HUES48 (cell line): ENCODE results near the gene ZNF853.

Experiments used
- H3K27ac ChIP-seq: one replicate; pipeline ENCODE4 v1.7.0; 2013; ENCODE audit warnings: low read depth, low read length, inconsistent platforms
- H3K27me3 ChIP-seq: 2 replicates; pipeline ENCODE4 v1.6.1; 2013; ENCODE audit warnings: mild to moderate bottlenecking, low read length; ENCODE audit not compliant: control insufficient read depth, insufficient read depth
- H3K36me3 ChIP-seq: 2 replicates; pipeline ENCODE4 v1.6.1; 2013; ENCODE audit warnings: low read length; ENCODE audit not compliant: control insufficient read depth, insufficient read depth
- H3K4me1 ChIP-seq: 2 replicates; pipeline ENCODE4 v1.6.1; 2013; ENCODE audit warnings: mild to moderate bottlenecking, low read length; ENCODE audit not compliant: control insufficient read depth, insufficient read depth
- H3K4me3 ChIP-seq: 2 replicates; pipeline ENCODE4 v1.5.1; 2013; ENCODE audit warnings: mild to moderate bottlenecking, low read depth, low read length
- H3K9ac ChIP-seq: 2 replicates; pipeline ENCODE4 v1.6.1; 2013; ENCODE audit warnings: mild to moderate bottlenecking, low read depth, low read length, moderate library complexity
- H3K9me3 ChIP-seq: 2 replicates; pipeline ENCODE4 v1.6.1; 2013; ENCODE audit warnings: low read length; ENCODE audit not compliant: control insufficient read depth, insufficient read depth

Gene ZNF853

DNA sequence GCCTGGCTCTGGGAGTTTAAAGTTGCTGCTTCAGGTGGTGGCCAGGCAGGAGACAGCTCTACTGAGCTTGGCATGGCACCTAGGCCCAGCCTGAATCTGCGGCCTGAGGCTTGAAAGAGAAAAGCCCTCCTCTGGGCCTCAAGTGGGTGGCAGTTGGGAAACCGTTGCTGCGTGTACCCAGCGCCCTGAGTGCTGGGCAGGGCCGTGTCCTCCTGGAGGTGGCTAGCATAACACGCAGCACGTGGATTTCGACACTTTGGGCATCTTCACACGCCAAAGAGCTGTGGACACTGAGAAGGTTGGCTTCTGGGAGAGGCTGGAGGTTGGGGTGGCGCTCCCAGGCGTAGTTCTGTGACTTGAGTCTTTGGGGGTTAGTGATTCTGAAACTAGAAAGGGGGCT is 24.2 kb downstream of the ZNF853 start:
- Histone ChIP-seq H3K27me3 (no peaks in the 10 kb centered on the region), H3K4me1 (peaks cover 3% of the 10 kb centered on the region; the same call in 1 of the 2 replicates), H3K27ac (no peak overlapping the region), H3K4me3 (no peak overlapping the region), H3K36me3 (peaks cover 9% of the 10 kb centered on the region), H3K9me3 (no peaks in the 10 kb centered on the region), H3K9ac (no peak overlapping the region)

DNA sequence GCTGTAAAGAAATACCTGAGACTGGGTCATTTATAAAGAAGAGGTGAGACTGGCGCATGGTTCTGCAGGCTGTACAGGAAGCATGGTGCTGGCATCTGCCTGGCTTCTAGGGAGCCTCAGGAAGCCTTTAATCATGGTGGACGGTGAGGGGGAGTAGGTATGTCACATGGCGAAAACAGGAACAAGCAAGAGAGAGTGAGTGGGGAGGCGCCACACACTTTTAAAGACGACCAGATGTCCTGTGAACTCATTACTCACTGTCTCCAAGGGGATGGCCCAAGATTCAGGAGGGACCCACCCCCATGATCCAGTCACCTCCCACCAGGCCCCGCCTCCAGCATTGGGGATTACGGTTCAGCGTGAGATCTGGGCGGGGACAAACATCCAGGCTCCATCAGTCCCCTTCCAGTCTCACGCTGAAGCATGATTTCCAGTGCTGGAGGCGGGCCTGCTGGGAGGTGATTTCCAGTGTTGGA is 24.9 kb downstream of the ZNF853 start:
- Histone ChIP-seq H3K36me3 (peaks cover 14% of the 10 kb centered on the region), H3K9ac (no peak overlapping the region), H3K4me3 (no peak overlapping the region), H3K9me3 (no peaks in the 10 kb centered on the region), H3K27me3 (no peaks in the 10 kb centered on the region), H3K27ac (peak overlapping the region; percentile 32), H3K4me1 (peaks cover 3% of the 10 kb centered on the region; the same call in 1 of the 2 replicates)

DNA sequence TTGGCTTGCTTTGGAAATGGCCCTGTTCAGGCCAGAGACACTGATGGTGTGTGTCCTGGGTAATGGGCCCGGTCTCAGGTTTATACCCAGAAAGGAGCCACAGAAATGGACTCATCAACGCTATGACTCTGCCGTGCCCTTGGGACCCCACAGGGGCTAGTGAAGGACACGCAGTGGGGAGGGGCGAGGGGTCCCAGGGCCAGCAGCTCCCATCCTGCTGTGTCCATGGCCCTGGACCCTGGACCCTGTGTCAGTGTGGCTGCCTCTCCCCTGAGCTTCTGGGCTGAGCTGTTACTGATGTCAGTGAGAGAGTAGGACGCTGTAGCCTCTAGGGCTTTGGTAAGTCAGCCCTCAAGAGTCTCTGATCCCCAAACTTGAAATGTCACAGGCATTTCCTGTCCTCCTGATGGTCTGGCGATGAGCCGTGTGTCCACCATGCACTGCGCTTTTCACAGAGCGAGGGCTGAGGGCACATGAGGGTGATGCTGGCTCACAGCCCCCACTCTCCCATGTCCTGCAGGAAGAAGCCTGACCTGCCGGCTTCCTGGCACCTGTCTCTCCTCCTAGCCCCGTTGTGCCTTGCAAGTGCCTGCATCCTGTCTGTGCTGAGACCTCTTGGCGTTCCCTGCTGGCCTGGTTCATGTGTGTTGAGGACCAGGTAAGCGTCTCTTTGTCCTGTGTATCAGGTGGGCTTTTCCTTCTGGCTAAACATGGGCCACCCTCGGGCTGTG is 26.1 kb downstream of the ZNF853 start:
- Histone ChIP-seq H3K4me1 (peaks cover 3% of the 10 kb centered on the region; the same call in 1 of the 2 replicates), H3K4me3 (no peak overlapping the region), H3K27ac (no peak overlapping the region), H3K9me3 (no peaks in the 10 kb centered on the region), H3K9ac (no peak overlapping the region), H3K27me3 (no peaks in the 10 kb centered on the region), H3K36me3 (peaks cover 14% of the 10 kb centered on the region)

DNA sequence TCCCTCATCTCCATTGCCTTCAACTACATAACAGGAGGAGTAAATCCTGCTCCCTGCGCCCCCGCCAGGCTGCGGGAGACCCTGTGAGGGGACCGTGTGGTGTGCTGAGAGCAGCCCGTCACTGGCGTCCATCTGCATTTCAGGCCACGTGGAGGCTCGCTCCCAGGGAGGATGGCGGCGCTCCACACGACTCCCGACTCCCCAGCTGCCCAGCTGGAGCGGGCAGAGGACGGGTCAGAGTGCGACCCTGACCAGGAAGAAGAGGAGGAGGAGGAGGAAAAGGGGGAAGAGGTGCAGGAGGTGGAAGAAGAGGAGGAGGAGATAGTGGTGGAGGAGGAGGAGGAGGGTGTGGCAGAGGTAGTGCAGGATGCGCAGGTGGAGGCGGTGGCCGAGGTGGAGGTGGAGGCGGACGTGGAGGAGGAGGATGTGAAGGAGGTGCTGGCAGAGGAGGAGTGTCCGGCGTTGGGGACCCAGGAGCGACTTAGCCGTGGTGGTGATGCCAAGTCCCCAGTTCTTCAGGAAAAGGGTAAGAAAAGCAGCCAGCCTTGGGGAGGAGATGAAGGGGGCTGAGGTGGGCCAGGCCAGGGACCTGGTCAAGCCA is 26.9 kb downstream of the ZNF853 start:
- Histone ChIP-seq H3K9ac (no peak overlapping the region), H3K4me3 (no peak overlapping the region), H3K27ac (no peak overlapping the region), H3K36me3 (peaks cover 14% of the 10 kb centered on the region), H3K27me3 (no peaks in the 10 kb centered on the region), H3K9me3 (no peaks in the 10 kb centered on the region), H3K4me1 (peaks cover 3% of the 10 kb centered on the region; the same call in 1 of the 2 replicates)

GRCh38 chr7:6642861-6643640 is 27.6 kb downstream of the ZNF853 start:
- H3K36me3 ChIP-seq, result peaks cover 14% of the 10 kb centered on the region

GRCh38 chr7:6643915-6644625 is 28.7 kb downstream of the ZNF853 start:
- Histone ChIP-seq H3K36me3 (peaks cover 14% of the 10 kb centered on the region), H3K27ac (no peak overlapping the region), H3K9me3 (no peaks in the 10 kb centered on the region)

More at GRCh38 chr7:6642861-6643640, 27.6 kb downstream of the ZNF853 start:
- Histone ChIP-seq H3K9me3 (no peaks in the 10 kb centered on the region), H3K27me3 (no peaks in the 10 kb centered on the region), H3K4me3 (no peak overlapping the region), H3K9ac (no peak overlapping the region), H3K27ac (no peak overlapping the region), H3K4me1 (peaks cover 3% of the 10 kb centered on the region; the same call in 1 of the 2 replicates)

GRCh38 chr7:6644728-6645127 is 29.3 kb downstream of the ZNF853 start:
- Histone ChIP-seq H3K9ac (no peak overlapping the region), H3K27ac (no peak overlapping the region), H3K27me3 (no peaks in the 10 kb centered on the region), H3K4me3 (no peak overlapping the region), H3K4me1 (peaks cover 3% of the 10 kb centered on the region; the same call in 1 of the 2 replicates), H3K36me3 (peaks cover 14% of the 10 kb centered on the region), H3K9me3 (no peaks in the 10 kb centered on the region)

More at GRCh38 chr7:6643915-6644625, 28.7 kb downstream of the ZNF853 start:
- no peak overlapping the region for H3K9ac ChIP-seq
- H3K4me1 ChIP-seq, result peaks cover 3% of the 10 kb centered on the region; the same call in 1 of the 2 replicates
- no peak overlapping the region for H3K4me3 ChIP-seq
- no peaks in the 10 kb centered on the region for H3K27me3 ChIP-seq

DNA sequence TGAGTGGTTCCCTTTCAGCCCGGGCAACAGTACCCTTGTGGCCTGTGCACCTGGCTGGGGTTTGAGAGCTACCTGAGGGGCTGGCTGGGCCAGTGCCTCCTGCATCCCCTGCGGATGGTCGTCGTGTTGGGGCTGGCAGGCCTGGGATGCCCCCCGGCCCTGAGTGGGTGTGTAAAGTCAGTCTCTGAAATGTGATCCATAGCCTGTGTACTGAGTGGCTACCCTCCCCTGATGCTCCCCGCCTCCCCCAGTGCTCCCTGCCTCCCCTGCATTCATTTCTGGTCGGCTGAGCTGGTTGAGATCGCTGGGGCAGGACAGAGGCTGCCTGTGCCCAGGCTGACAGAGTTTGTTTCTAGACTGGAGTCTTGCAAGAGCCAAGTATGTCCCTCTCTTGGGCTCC is 31.1 kb downstream of the ZNF853 start:
- Histone ChIP-seq H3K9me3 (no peaks in the 10 kb centered on the region), H3K27me3 (no peaks in the 10 kb centered on the region), H3K27ac (no peak overlapping the region), H3K4me3 (no peak overlapping the region), H3K36me3 (peaks cover 14% of the 10 kb centered on the region), H3K4me1 (no peaks in the 10 kb centered on the region), H3K9ac (no peak overlapping the region)

DNA sequence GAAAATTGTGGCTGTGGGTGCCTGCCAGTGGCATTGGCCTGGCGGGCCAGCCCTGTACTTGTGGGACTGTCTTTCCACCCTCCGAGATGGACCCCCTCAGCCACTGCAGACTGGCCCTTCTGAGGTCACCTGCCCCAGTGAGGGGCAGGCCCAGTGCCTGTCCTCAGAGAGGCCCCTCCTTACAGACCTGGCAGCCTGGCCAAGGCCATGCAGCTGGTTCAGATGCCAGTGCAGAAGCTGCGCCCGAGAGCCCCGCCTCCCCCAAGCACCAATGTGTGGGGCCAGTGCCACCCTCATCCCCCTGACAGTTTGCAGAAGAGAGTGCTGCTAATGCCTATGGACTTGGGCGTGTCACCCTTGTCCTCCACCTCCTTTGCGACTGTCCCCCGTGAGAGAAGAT is 31.7 kb downstream of the ZNF853 start:
- Histone ChIP-seq H3K36me3 (peaks cover 18% of the 10 kb centered on the region), H3K4me1 (no peaks in the 10 kb centered on the region)

DNA sequence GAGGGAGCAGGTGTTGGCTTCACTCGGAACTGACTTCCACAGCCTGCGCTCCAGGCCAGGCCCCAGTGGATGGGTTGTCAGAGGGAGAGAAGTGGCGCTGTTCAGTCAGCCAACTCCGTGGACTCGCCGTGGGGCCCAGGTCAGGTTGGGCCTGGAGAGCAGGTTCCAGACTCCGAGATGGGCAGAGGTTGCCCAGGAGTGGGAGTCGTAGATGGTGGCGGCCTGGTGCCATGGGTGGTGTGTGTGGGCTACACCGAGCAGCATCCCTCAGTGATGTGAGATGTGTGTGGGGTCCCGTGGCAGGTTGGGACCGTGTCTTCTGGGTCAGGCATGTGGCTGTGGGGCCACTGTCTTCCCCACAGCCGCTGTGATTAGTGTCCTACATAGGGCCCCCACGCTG is 32.1 kb downstream of the ZNF853 start:
- Histone ChIP-seq H3K9me3 (no peaks in the 10 kb centered on the region), H3K9ac (no peak overlapping the region), H3K27me3 (no peaks in the 10 kb centered on the region), H3K4me1 (no peaks in the 10 kb centered on the region), H3K27ac (no peak overlapping the region), H3K4me3 (no peak overlapping the region), H3K36me3 (peaks cover 22% of the 10 kb centered on the region)

More for the DNA sequence above, 31.7 kb downstream of the ZNF853 start:
- no peaks in the 10 kb centered on the region for H3K27me3 ChIP-seq
- no peak overlapping the region for H3K9ac ChIP-seq
- H3K27ac ChIP-seq, result no peak overlapping the region
- H3K9me3 ChIP-seq, result no peaks in the 10 kb centered on the region
- no peak overlapping the region for H3K4me3 ChIP-seq
